ENCODE data around the gene HECW1. TPM values are rescaled to one million over a fixed set of nuclear protein-coding genes. Genes with fewer than 3 reads are reported as not detected.

HECW1 gene
- total RNA-seq, 4 donors from 2014 or later = 0.09 to 0.32 (median 0.12) TPM

- no peak for TF ChIP-seq CTCF (IDR thresholded peaks at IDR 0.05)
- ATAC-seq (ENCODE audit: low FRiP score) (no peak), DNase-seq (ENCODE audit: low spot score) (no peak)
These were observed 196.7 kb downstream of the HECW1 start for GRCh38 chr7:43308913-43309705.

- TF ChIP-seq CTCF (IDR thresholded peaks at IDR 0.05) = no peak
- ATAC-seq (ENCODE audit: low FRiP score) (no peak), DNase-seq (ENCODE audit: low spot score) (no peak)
These were observed 197.2 kb downstream of the HECW1 start for GRCh38 chr7:43309706-43310022.

- DNase-seq (ENCODE audit: low spot score) (no peak), ATAC-seq (ENCODE audit: low FRiP score) (no peak)
- no peak for TF ChIP-seq CTCF (IDR thresholded peaks at IDR 0.05)
These were observed 198.6 kb downstream of the HECW1 start for GRCh38 chr7:43311052-43311451.

GRCh38 chr7:43311694-43312093 is 199.2 kb downstream of the HECW1 start:
- no peak for TF ChIP-seq CTCF (IDR thresholded peaks at IDR 0.05)
- ATAC-seq (ENCODE audit: low FRiP score) (no peak), DNase-seq (ENCODE audit: low spot score) (no peak)

GRCh38 chr7:43313628-43314378 is 201.4 kb downstream of the HECW1 start:
- ATAC-seq (ENCODE audit: low FRiP score) (no peak), DNase-seq (ENCODE audit: low spot score) (no peak)
- no peak for TF ChIP-seq CTCF (IDR thresholded peaks at IDR 0.05)

GRCh38 chr7:43314379-43315158 is 202.1 kb downstream of the HECW1 start:
- DNase-seq (ENCODE audit: low spot score) (no peak), ATAC-seq (ENCODE audit: low FRiP score) (no peak)
- no peak for TF ChIP-seq CTCF (IDR thresholded peaks at IDR 0.05)
